OCI-LY1 (cell line): ENCODE results near the gene ESYT1.
"Not testable (repeated sequence)": the region's sequence is repeated elsewhere in the genome, so short reads cannot be mapped to it uniquely, and the experiment has no call there.

Experiments
- EZH2 ChIP-seq: fragments of 200-600 bp; sonication (generic), shearing (Covaris generic); IDR thresholded peaks from 2 replicates; pipeline ENCODE4 v1.8.0; 2017; ENCODE audit warnings: borderline replicate concordance, mixed run types, mild to moderate bottlenecking, antibody characterized with exemption, low read length, moderate library complexity, mixed read lengths
- TF ChIP-seq, protein P1 (sequence below): fragments of 200-600 bp; sonication (generic), shearing (Covaris generic); IDR thresholded peaks from 2 replicates; pipeline ENCODE4 v1.5.1; 2017; ENCODE audit warnings: mild to moderate bottlenecking, antibody characterized with exemption, low read length, moderate library complexity, mixed read lengths

DNA sequence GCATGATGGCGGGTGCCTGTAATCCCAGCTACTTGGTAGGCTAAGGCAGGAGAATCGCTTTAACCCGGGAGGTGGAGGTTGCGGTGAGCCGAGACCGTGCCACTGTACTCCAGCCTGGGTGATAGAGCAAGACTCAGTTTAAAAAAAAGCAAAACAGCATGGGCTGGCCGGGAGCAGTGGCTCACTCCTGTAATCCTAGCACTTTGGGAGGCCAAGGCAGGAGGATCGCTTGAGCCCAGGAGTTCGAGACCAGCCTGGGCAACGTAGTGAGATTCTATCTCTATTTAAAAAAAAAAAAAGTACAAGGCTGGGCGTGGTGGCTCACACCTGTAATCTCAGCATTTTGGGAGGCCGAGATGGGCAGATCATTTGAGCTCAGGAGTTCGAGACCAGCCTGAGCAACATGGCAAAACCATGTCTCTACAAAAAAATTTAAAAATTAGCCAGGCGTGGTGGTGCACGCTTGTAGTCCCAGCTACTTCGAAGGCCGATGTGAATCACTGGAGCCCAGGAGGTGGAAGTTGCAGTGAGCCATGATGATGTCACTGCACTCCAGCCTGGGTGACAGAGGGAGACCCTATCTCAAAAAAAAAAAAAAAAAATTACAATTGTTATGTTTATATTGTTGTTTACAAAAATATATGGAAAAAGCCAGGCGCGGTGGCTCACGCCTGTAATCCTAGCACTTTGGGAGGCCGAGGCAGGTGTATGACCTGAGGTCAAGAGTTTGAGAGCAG, 28.6 kb downstream of the ESYT1 start:
- TF ChIP-seq, protein P1, sequence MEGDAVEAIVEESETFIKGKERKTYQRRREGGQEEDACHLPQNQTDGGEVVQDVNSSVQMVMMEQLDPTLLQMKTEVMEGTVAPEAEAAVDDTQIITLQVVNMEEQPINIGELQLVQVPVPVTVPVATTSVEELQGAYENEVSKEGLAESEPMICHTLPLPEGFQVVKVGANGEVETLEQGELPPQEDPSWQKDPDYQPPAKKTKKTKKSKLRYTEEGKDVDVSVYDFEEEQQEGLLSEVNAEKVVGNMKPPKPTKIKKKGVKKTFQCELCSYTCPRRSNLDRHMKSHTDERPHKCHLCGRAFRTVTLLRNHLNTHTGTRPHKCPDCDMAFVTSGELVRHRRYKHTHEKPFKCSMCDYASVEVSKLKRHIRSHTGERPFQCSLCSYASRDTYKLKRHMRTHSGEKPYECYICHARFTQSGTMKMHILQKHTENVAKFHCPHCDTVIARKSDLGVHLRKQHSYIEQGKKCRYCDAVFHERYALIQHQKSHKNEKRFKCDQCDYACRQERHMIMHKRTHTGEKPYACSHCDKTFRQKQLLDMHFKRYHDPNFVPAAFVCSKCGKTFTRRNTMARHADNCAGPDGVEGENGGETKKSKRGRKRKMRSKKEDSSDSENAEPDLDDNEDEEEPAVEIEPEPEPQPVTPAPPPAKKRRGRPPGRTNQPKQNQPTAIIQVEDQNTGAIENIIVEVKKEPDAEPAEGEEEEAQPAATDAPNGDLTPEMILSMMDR, result not testable (repeated sequence)
- TF ChIP-seq EZH2, result not testable (repeated sequence)
